Neural cell (in vitro differentiated cells): ENCODE results near the gene HERC2.

Experiments used
- EP300 ChIP-seq: fragments of 450-650 bp; conservative IDR thresholded peaks from 2 replicates; pipeline ENCODE4 v1.6.1; 2014; ENCODE audit warnings: antibody characterized with exemption, mild to moderate bottlenecking, moderate library complexity; ENCODE audit not compliant: poor library complexity, severe bottlenecking
- EZH2 ChIP-seq: fragments of 200-600, 300-800 bp; shearing (Covaris generic), sonication (generic); IDR thresholded peaks from 2 replicates; pipeline ENCODE4 v1.6.1; 2014; ENCODE audit warnings: antibody characterized with exemption, low read length, borderline replicate concordance, mild to moderate bottlenecking; ENCODE audit not compliant: insufficient read depth, poor library complexity, severe bottlenecking
- REST ChIP-seq: IDR thresholded peaks from 2 replicates; pipeline ENCODE4 v1.6.1; 2012; ENCODE audit warnings: borderline replicate concordance
- TF ChIP-seq, protein P1 (sequence below): fragments of 450-650 bp; IDR thresholded peaks from 2 replicates; pipeline ENCODE4 v1.5.1; 2014; ENCODE audit warnings: antibody characterized with exemption, mild to moderate bottlenecking, moderate library complexity; ENCODE audit not compliant: poor library complexity, severe bottlenecking

GRCh38 chr15:28281876-28282275, 40.1 kb downstream of the HERC2 start:
- TF ChIP-seq, protein P1, sequence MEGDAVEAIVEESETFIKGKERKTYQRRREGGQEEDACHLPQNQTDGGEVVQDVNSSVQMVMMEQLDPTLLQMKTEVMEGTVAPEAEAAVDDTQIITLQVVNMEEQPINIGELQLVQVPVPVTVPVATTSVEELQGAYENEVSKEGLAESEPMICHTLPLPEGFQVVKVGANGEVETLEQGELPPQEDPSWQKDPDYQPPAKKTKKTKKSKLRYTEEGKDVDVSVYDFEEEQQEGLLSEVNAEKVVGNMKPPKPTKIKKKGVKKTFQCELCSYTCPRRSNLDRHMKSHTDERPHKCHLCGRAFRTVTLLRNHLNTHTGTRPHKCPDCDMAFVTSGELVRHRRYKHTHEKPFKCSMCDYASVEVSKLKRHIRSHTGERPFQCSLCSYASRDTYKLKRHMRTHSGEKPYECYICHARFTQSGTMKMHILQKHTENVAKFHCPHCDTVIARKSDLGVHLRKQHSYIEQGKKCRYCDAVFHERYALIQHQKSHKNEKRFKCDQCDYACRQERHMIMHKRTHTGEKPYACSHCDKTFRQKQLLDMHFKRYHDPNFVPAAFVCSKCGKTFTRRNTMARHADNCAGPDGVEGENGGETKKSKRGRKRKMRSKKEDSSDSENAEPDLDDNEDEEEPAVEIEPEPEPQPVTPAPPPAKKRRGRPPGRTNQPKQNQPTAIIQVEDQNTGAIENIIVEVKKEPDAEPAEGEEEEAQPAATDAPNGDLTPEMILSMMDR = no peak
- TF ChIP-seq EZH2 = no peak
- TF ChIP-seq EP300 = no peak
- no peak for TF ChIP-seq REST
